HepG2 (cell line): ENCODE results near the gene TMCC1. TPM values are rescaled to one million over a fixed set of nuclear protein-coding genes. Genes with fewer than 3 reads are reported as not detected.

Experiments used
- CAMTA2 ChIP-seq: sonication (generic); formaldehyde crosslinking; IDR thresholded peaks from 2 replicates; pipeline ENCODE4 v1.4.0; 2020; ENCODE audit warnings: mild to moderate bottlenecking, missing genetic modification reagents, borderline replicate concordance
- CEBPG ChIP-seq: IDR thresholded peaks from 2 replicates; pipeline ENCODE4 v1.6.1; 2016
- DNMT1 ChIP-seq: sonication (generic); formaldehyde crosslinking; IDR thresholded peaks from 2 replicates; pipeline ENCODE4 v1.5.1; 2020; ENCODE audit warnings: mild to moderate bottlenecking, missing genetic modification reagents
- KLF6 ChIP-seq: IDR thresholded peaks from 2 replicates; pipeline ENCODE4 v1.8.0; 2016; ENCODE audit warnings: missing biosample characterization, missing genetic modification reagents
- MATR3 ChIP-seq: sonication (generic); formaldehyde crosslinking; IDR thresholded peaks from 2 replicates; pipeline ENCODE4 v1.4.0; 2020; ENCODE audit warnings: missing genetic modification reagents
- NFIC ChIP-seq: IDR thresholded peaks from 2 replicates; pipeline ENCODE4 v1.6.1; 2012; ENCODE audit warnings: mild to moderate bottlenecking, low read length, inconsistent platforms
- NR2F2 ChIP-seq: IDR thresholded peaks from 2 replicates; pipeline ENCODE4 v1.6.1; 2012; ENCODE audit warnings: low read depth, inconsistent platforms, borderline replicate concordance
- PLRG1 ChIP-seq: fragments of 450-650 bp; conservative IDR thresholded peaks from 2 replicates; pipeline ENCODE4 v1.6.1; 2016
- RFX3 ChIP-seq: IDR thresholded peaks from 2 replicates; pipeline ENCODE4 v1.6.1; 2016; ENCODE audit warnings: missing biosample characterization, missing genetic modification reagents
- RORA ChIP-seq: sonication (generic); formaldehyde crosslinking; IDR thresholded peaks from 2 replicates; pipeline ENCODE4 v1.5.0; 2020; ENCODE audit warnings: mild to moderate bottlenecking, missing genetic modification reagents, moderate library complexity
- SNAI1 ChIP-seq: sonication (generic); formaldehyde crosslinking; IDR thresholded peaks from 2 replicates; pipeline ENCODE4 v1.5.0; 2020; ENCODE audit warnings: mild to moderate bottlenecking, missing genetic modification reagents, borderline replicate concordance
- TERF1 ChIP-seq: sonication (generic); formaldehyde crosslinking; IDR thresholded peaks from 2 replicates; pipeline ENCODE4 v1.8.0; 2022; ENCODE audit warnings: mild to moderate bottlenecking, missing genetic modification reagents, moderate library complexity
- TP53 ChIP-seq: sonication (generic); formaldehyde crosslinking; conservative IDR thresholded peaks from 2 replicates; pipeline ENCODE4 v1.4.0; 2020; ENCODE audit warnings: missing genetic modification reagents
- XBP1 ChIP-seq: sonication (generic); formaldehyde crosslinking; IDR thresholded peaks from 2 replicates; pipeline ENCODE4 v1.5.0; 2020; ENCODE audit warnings: missing genetic modification reagents
- ZNF160 ChIP-seq: sonication (generic); formaldehyde crosslinking; IDR thresholded peaks from 2 replicates; pipeline ENCODE4 v1.8.0; 2022; ENCODE audit warnings: mild to moderate bottlenecking, inconsistent platforms, missing genetic modification reagents
- ZNF614 ChIP-seq: IDR thresholded peaks from 2 replicates; pipeline ENCODE4 v1.6.1; 2018; ENCODE audit warnings: missing biosample characterization, missing genetic modification reagents, inconsistent platforms, borderline replicate concordance
- polyA plus RNA-seq, 8 experiments: library from polyadenylated mRNA; depleted of rRNA in 3 of 8; stranded (reverse) in 7 of 8; unstranded in 1 of 8; fragments of >200 nt; fragmentation: Illumina TruSeq in 4 of 8; extraction: Trizol in 4 of 8; gene quantifications; 2 replicates each; pipeline versions ENCODE4 v1.2.1 to v1.2.3, GENCODE V29; 2011 to 2016; ENCODE audit warnings: low read depth in 4 of 8, missing spikeins in 1 of 8, mixed read lengths in 1 of 8; ENCODE audit not compliant: insufficient read depth in 1 of 8
- total RNA-seq, 5 experiments: library from RNA; depleted of rRNA; stranded (reverse); fragments of >200 nt; fragmentation: Illumina TruSeq; extraction: Trizol; gene quantifications; 2 replicates each; pipeline ENCODE4 v1.2.3, GENCODE V29; 2016; ENCODE audit warnings: low read depth in 1 of 5
- TF ChIP-seq, protein P1 (sequence below): sonication (generic); formaldehyde crosslinking; IDR thresholded peaks from 2 replicates; pipeline ENCODE4 v1.9.0; 2021; ENCODE audit warnings: missing genetic modification reagents, borderline replicate concordance
- TF ChIP-seq, protein P2 (sequence below): sonication (generic); formaldehyde crosslinking; IDR thresholded peaks from 2 replicates; pipeline ENCODE4 v1.4.0; 2020; ENCODE audit warnings: missing genetic modification reagents, mild to moderate bottlenecking, borderline replicate concordance
- TF ChIP-seq, protein P3 (sequence below), 2 experiments: sonication (generic) in 1 of 2; formaldehyde crosslinking in 1 of 2; IDR thresholded peaks; 2 replicates each; pipeline versions ENCODE4 v1.5.1 to v1.6.1; 2011 to 2020; ENCODE audit warnings: borderline replicate concordance in 1 of 2, low read depth in 1 of 2, low read length in 1 of 2, mild to moderate bottlenecking in 1 of 2, missing genetic modification reagents in 1 of 2, moderate library complexity in 1 of 2
- TF ChIP-seq, protein P4 (sequence below): sonication (generic); formaldehyde crosslinking; conservative IDR thresholded peaks from 2 replicates; pipeline ENCODE4 v1.8.0; 2022; ENCODE audit warnings: low read depth, missing genetic modification reagents

Gene TMCC1
- total and polyA plus RNA-seq, 2 of the 13 experiments (the other 11 are each of a cell fraction or from before 2014, with no cell fraction given), result 12.1 to 264 TPM

DNA sequence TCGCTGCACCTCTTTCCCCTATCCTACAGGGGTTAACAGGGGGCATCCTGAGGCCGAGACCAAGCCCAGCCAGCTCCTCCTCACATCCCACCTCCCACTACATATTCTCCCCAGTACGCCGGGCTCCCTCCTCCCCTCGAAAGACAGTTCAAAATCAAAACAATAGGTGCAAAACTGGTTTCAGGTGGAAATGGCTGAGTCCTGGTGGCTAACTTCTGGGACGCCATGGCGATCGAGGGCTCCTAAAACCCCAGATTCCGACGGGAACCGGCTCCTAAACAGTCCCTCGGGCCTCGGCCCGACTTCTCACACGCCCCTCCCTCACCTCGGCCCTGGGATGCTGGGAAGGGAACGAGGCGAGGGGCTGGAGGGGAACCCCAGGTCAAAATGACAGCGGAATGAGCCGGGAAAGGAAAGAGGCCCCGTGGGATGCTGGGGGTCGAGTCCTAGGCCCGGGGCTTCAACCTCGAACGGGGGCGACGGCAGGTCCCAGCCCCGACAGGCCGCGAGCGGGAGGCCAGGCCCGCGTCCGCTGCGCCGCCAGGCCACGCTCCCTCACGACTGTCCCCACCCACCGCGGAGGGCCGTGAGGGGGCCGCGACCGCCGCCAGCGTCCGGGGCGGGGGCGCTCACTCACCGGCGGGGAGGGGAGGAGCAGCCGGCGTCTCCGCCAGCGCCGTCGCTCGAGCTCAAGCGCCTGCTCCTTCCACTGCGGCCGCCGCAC is 492 bp downstream of the TMCC1 start (continued):
- TF ChIP-seq, protein P1, sequence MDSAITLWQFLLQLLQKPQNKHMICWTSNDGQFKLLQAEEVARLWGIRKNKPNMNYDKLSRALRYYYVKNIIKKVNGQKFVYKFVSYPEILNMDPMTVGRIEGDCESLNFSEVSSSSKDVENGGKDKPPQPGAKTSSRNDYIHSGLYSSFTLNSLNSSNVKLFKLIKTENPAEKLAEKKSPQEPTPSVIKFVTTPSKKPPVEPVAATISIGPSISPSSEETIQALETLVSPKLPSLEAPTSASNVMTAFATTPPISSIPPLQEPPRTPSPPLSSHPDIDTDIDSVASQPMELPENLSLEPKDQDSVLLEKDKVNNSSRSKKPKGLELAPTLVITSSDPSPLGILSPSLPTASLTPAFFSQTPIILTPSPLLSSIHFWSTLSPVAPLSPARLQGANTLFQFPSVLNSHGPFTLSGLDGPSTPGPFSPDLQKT (CRISPR knock-in tag), result no peak
- TF ChIP-seq MATR3 (no peak), SNAI1 (peak; percentile 66; the same call in 1 of the 2 replicates), TP53 (CRISPR knock-in tag) (no peak), XBP1 (CRISPR knock-in tag) (no peak), KLF6 (CRISPR knock-in tag) (no peak), TERF1 (CRISPR knock-in tag) (no peak), NR2F2 (no peak), NFIC (no peak), DNMT1 (no peak), CEBPG (CRISPR knock-in tag) (no peak), ZNF160 (CRISPR knock-in tag) (peak; percentile 72; the same call in 1 of the 2 replicates), ZNF614 (CRISPR knock-in tag) (no peak), RORA (CRISPR knock-in tag) (no peak), RFX3 (no peak), CAMTA2 (CRISPR knock-in tag) (no peak), PLRG1 (no peak)
- TF ChIP-seq, protein P2, sequence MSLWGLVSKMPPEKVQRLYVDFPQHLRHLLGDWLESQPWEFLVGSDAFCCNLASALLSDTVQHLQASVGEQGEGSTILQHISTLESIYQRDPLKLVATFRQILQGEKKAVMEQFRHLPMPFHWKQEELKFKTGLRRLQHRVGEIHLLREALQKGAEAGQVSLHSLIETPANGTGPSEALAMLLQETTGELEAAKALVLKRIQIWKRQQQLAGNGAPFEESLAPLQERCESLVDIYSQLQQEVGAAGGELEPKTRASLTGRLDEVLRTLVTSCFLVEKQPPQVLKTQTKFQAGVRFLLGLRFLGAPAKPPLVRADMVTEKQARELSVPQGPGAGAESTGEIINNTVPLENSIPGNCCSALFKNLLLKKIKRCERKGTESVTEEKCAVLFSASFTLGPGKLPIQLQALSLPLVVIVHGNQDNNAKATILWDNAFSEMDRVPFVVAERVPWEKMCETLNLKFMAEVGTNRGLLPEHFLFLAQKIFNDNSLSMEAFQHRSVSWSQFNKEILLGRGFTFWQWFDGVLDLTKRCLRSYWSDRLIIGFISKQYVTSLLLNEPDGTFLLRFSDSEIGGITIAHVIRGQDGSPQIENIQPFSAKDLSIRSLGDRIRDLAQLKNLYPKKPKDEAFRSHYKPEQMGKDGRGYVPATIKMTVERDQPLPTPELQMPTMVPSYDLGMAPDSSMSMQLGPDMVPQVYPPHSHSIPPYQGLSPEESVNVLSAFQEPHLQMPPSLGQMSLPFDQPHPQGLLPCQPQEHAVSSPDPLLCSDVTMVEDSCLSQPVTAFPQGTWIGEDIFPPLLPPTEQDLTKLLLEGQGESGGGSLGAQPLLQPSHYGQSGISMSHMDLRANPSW (CRISPR knock-in tag), result no peak
- TF ChIP-seq, protein P3, sequence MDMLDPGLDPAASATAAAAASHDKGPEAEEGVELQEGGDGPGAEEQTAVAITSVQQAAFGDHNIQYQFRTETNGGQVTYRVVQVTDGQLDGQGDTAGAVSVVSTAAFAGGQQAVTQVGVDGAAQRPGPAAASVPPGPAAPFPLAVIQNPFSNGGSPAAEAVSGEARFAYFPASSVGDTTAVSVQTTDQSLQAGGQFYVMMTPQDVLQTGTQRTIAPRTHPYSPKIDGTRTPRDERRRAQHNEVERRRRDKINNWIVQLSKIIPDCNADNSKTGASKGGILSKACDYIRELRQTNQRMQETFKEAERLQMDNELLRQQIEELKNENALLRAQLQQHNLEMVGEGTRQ (IDR thresholded peaks at IDR 0.05; ENCODE audit: low read depth, low read length), result no peak
- TF ChIP-seq, protein P3 (CRISPR knock-in tag; IDR thresholded peaks at IDR 0.05; ENCODE audit: borderline replicate concordance), result no peak
- TF ChIP-seq, protein P4, sequence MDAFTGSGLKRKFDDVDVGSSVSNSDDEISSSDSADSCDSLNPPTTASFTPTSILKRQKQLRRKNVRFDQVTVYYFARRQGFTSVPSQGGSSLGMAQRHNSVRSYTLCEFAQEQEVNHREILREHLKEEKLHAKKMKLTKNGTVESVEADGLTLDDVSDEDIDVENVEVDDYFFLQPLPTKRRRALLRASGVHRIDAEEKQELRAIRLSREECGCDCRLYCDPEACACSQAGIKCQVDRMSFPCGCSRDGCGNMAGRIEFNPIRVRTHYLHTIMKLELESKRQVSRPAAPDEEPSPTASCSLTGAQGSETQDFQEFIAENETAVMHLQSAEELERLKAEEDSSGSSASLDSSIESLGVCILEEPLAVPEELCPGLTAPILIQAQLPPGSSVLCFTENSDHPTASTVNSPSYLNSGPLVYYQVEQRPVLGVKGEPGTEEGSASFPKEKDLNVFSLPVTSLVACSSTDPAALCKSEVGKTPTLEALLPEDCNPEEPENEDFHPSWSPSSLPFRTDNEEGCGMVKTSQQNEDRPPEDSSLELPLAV (CRISPR knock-in tag), result no peak
